PFSK-1 (cell line): ENCODE results near the gene SAA2.

Source experiments
- POLR2AphosphoS5 ChIP-seq: IDR thresholded peaks from 2 replicates; pipeline ENCODE4 v1.6.1; 2012; ENCODE audit warnings: low read depth, mild to moderate bottlenecking, control low read depth, low read length, moderate library complexity
- SIN3A ChIP-seq: IDR thresholded peaks from 2 replicates; pipeline ENCODE4 v1.6.1; 2012; ENCODE audit warnings: mild to moderate bottlenecking, low read length, moderate library complexity, borderline replicate concordance; ENCODE audit not compliant: insufficient read depth
- TF ChIP-seq, protein P1 (sequence below), 2 experiments: IDR thresholded peaks; 2 replicates each; pipeline versions ENCODE4 v1.6.1 to v1.8.0; 2011 to 2012; ENCODE audit warnings: low read depth in 2 of 2, low read length in 2 of 2, control low read depth in 1 of 2, inconsistent platforms in 1 of 2, mild to moderate bottlenecking in 1 of 2, moderate library complexity in 1 of 2; ENCODE audit not compliant: insufficient read depth in 1 of 2

DNA sequence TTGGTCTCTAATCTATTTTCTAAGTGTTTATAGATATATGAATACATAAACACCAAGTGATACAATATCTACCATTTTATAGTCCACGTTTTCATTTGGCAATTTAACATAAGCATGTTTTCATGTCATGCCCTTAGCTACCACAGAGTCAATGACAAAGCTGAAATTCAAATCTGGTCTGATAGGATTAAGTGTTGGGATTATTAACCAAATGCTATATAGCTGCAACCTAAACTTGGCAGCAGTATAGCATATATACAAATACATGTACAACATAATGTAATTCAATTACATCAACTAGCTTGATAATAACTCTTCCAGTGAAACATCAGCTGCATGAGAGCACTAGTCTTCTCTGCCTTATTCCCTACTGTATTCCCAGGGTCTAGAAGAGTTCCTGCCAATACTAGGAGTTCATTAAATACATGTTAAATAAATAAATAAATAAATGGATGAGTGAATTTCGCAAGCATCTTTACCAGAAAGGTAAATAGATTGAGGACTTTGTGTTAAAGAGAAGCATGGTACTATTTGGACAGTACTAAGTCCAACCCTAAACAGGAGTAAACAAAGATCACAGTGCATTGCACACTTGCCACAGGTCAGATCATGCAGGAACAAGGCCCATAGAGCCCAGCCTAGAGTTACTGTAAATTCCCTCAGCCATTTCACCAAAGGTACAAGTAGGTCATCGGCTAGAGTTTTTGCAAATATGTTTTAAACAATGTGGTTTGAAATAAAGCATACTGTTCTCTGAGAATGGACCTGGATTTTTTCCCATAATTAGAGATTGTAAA lies 24.7 kb downstream of the SAA2 start:
- TF ChIP-seq POLR2AphosphoS5 (no peak), SIN3A (no peak)
- TF ChIP-seq, protein P1, sequence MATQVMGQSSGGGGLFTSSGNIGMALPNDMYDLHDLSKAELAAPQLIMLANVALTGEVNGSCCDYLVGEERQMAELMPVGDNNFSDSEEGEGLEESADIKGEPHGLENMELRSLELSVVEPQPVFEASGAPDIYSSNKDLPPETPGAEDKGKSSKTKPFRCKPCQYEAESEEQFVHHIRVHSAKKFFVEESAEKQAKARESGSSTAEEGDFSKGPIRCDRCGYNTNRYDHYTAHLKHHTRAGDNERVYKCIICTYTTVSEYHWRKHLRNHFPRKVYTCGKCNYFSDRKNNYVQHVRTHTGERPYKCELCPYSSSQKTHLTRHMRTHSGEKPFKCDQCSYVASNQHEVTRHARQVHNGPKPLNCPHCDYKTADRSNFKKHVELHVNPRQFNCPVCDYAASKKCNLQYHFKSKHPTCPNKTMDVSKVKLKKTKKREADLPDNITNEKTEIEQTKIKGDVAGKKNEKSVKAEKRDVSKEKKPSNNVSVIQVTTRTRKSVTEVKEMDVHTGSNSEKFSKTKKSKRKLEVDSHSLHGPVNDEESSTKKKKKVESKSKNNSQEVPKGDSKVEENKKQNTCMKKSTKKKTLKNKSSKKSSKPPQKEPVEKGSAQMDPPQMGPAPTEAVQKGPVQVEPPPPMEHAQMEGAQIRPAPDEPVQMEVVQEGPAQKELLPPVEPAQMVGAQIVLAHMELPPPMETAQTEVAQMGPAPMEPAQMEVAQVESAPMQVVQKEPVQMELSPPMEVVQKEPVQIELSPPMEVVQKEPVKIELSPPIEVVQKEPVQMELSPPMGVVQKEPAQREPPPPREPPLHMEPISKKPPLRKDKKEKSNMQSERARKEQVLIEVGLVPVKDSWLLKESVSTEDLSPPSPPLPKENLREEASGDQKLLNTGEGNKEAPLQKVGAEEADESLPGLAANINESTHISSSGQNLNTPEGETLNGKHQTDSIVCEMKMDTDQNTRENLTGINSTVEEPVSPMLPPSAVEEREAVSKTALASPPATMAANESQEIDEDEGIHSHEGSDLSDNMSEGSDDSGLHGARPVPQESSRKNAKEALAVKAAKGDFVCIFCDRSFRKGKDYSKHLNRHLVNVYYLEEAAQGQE (IDR thresholded peaks at IDR 0.05; ENCODE audit: insufficient read depth in 1 of 2, low read depth in 2 of 2, low read length in 2 of 2), result no peak
